CD4-positive, alpha-beta T cell (primary cell): ENCODE measurements around the gene GRIFIN. TPM values are rescaled to one million over a fixed set of nuclear protein-coding genes. Genes with fewer than 3 reads are reported as not detected.

Experiments used
- ATAC-seq: fragments of 200-7000 bp; cut with Tn5 transposase; one replicate; pipeline ENCODE4 v1.10.0; 2022; ENCODE audit warnings: mild to moderate bottlenecking; ENCODE audit not compliant: poor library complexity
- CTCF ChIA-PET: fragments of 350-600 bp; sonication (Branson Sonifier 250); formaldehyde crosslinking; loops from one replicate; lab custom pipeline; 2021; ENCODE audit warnings: antibody characterized with exemption, inconsistent platforms; lab: Charles Lee
- POLR2A ChIA-PET: fragments of 350-600 bp; sonication (Branson Sonifier 250); formaldehyde crosslinking; loops from one replicate; lab custom pipeline; 2021; ENCODE audit warnings: antibody characterized with exemption, inconsistent platforms; lab: Charles Lee
- DNase-seq, 14 experiments: peaks; one replicate each; pipeline ENCODE4 v3.0.0-alpha.2; 2013 to 2020; ENCODE audit warnings: mixed read lengths in 2 of 14
- H3K27ac ChIP-seq, 2 donors: one replicate each; pipeline versions ENCODE4 v1.5.1 to v1.7.0; 2013; ENCODE audit warnings: low read length in 2 of 2, low read depth in 1 of 2, mild to moderate bottlenecking in 1 of 2
- H3K27me3 ChIP-seq, 2 experiments: 1 replicate in 1 of 2; 2 replicates in 1 of 2; pipeline versions ENCODE4 v1.6.1 to v1.7.0; 2013; ENCODE audit warnings: low read length in 2 of 2, control low read depth in 1 of 2, mild to moderate bottlenecking in 1 of 2, moderate library complexity in 1 of 2; ENCODE audit not compliant: insufficient read depth in 2 of 2, control insufficient read depth in 1 of 2
- H3K36me3 ChIP-seq: one replicate; pipeline ENCODE4 v1.6.1; 2013; ENCODE audit warnings: low read length, control low read depth; ENCODE audit not compliant: insufficient read depth
- H3K4me1 ChIP-seq: one replicate; pipeline ENCODE4 v1.6.1; 2013; ENCODE audit warnings: low read length, control low read depth; ENCODE audit not compliant: insufficient read depth
- H3K4me3 ChIP-seq: one replicate; pipeline ENCODE4 v1.5.1; 2013; ENCODE audit warnings: mild to moderate bottlenecking, low read length, moderate library complexity
- H3K9me3 ChIP-seq, 2 experiments: 1 replicate in 1 of 2; 2 replicates in 1 of 2; pipeline versions ENCODE4 v1.6.1 to v1.7.0; 2013; ENCODE audit warnings: low read length in 2 of 2, mild to moderate bottlenecking in 2 of 2, control low read depth in 1 of 2, moderate library complexity in 1 of 2; ENCODE audit not compliant: control insufficient read depth in 1 of 2, insufficient read depth in 1 of 2
- H3K27ac Mint-ChIP-seq: one replicate; pipeline ENCODE4 v1.8.0; 2020; ENCODE audit warnings: mixed read lengths
- H3K27me3 Mint-ChIP-seq: one replicate; pipeline ENCODE4 v1.8.0; 2021; ENCODE audit warnings: mixed read lengths
- H3K36me3 Mint-ChIP-seq: one replicate; pipeline ENCODE4 v1.8.0; 2021; ENCODE audit warnings: low read depth, mixed read lengths
- H3K4me1 Mint-ChIP-seq: one replicate; pipeline ENCODE4 v1.8.0; 2021; ENCODE audit warnings: low read depth, mixed read lengths
- H3K4me3 Mint-ChIP-seq: one replicate; pipeline ENCODE4 v1.8.0; 2020; ENCODE audit warnings: mild to moderate bottlenecking, mixed read lengths
- H3K9me3 Mint-ChIP-seq: one replicate; pipeline ENCODE4 v1.8.0; 2020; ENCODE audit warnings: mixed read lengths
- intact Hi-C, 2 experiments: fragments of 100-400 bp; cut with DNase I in 1 of 2; cut with micrococcal nuclease in 1 of 2; formaldehyde crosslinking; loops; one replicate each; pipeline versions ENCODE4 v1.15.1 to v1.9.0; 2023 to 2025; cut with DNase I, micrococcal nuclease
- total RNA-seq, 174 experiments: library from RNA in 2 of 174; stranded (reverse) in 2 of 174; gene quantifications; one replicate each; pipeline ENCODE4 v1.2.3 and lab custom pipeline; 2021 to 2026
- TF ChIP-seq, protein P1 (sequence below): fragments of 200-600 bp; IDR thresholded peaks from one replicate; pipeline ENCODE4 v1.8.0; 2022; ENCODE audit warnings: antibody characterized with exemption, mild to moderate bottlenecking

GRIFIN gene
- total RNA-seq, 2 experiments from 2014 or later = not detected

GRCh38 chr7:2438186-2438585 lies 38.0 kb downstream of the GRIFIN start:
- POLR2A ChIA-PET = no interaction called here
- no peak overlapping the region for H3K4me3 ChIP-seq
- no peak for ATAC-seq
- H3K4me3 Mint-ChIP-seq = no peak overlapping the region
- peaks cover 45% of the 10 kb centered on the region for H3K36me3 Mint-ChIP-seq
- TF ChIP-seq, protein P1, sequence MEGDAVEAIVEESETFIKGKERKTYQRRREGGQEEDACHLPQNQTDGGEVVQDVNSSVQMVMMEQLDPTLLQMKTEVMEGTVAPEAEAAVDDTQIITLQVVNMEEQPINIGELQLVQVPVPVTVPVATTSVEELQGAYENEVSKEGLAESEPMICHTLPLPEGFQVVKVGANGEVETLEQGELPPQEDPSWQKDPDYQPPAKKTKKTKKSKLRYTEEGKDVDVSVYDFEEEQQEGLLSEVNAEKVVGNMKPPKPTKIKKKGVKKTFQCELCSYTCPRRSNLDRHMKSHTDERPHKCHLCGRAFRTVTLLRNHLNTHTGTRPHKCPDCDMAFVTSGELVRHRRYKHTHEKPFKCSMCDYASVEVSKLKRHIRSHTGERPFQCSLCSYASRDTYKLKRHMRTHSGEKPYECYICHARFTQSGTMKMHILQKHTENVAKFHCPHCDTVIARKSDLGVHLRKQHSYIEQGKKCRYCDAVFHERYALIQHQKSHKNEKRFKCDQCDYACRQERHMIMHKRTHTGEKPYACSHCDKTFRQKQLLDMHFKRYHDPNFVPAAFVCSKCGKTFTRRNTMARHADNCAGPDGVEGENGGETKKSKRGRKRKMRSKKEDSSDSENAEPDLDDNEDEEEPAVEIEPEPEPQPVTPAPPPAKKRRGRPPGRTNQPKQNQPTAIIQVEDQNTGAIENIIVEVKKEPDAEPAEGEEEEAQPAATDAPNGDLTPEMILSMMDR = no peak
- CTCF ChIA-PET = interaction anchor here (0.6 kb wide), 1 partner anchor 1765 kb away, joined by 3 read pairs; no protein-coding TSS in a partner anchor
- H3K9me3 ChIP-seq = peaks cover 0 to 4% of the 10 kb centered on the region in 2 experiments
- no peak overlapping the region for H3K27ac ChIP-seq
- no peaks in the 10 kb centered on the region for H3K9me3 Mint-ChIP-seq
- no peaks in the 10 kb centered on the region for H3K27me3 ChIP-seq
- H3K4me1 Mint-ChIP-seq = no peaks in the 10 kb centered on the region
- no peak for DNase-seq
- peaks cover 25% of the 10 kb centered on the region for H3K36me3 ChIP-seq
- intact Hi-C loops = no loop called here
- H3K27ac Mint-ChIP-seq = no peak overlapping the region
- H3K4me1 ChIP-seq = no peaks in the 10 kb centered on the region
- no peaks in the 10 kb centered on the region for H3K27me3 Mint-ChIP-seq

DNA sequence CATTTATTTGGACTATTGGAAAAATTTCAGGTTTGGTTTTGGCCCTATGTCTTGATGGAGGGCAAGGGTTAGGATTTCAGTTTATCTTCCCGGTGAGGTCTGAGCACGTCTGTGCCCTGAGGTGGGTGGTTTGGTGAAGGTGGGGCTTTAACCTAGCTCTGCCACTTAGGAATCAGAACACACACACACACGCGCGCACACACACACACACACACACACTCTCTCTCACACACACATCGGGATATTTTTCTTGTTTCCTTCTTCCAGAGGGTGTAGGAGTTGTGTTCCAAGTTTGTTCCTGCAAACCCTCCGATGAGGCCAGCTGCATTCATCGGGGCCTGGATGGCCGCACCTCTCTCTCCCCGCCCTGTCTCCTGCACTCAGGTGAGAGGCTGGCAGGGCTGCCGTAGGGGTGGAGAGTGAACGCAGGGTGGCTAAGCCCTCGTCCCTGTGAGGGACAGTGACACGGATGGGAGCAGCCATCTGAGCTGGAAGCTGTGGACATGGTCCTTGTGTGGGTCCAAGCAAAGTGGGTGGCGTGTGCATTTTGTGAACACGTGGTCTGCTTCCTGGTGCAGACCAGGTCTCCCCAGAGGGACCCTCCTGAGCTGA lies 38.6 kb downstream of the GRIFIN start:
- no peak overlapping the region for H3K27ac ChIP-seq
- H3K9me3 Mint-ChIP-seq = no peaks in the 10 kb centered on the region
- no peak for DNase-seq
- intact Hi-C loops = no loop called here
- H3K27ac Mint-ChIP-seq = no peak overlapping the region
- peaks cover 47% of the 10 kb centered on the region for H3K36me3 Mint-ChIP-seq
- ATAC-seq = no peak
- no peak overlapping the region for H3K4me3 Mint-ChIP-seq
- no peaks in the 10 kb centered on the region for H3K27me3 ChIP-seq
- H3K27me3 Mint-ChIP-seq = no peaks in the 10 kb centered on the region
- no peaks in the 10 kb centered on the region for H3K4me1 Mint-ChIP-seq
- TF ChIP-seq, protein P1 = no peak
- no peak overlapping the region for H3K4me3 ChIP-seq
- H3K4me1 ChIP-seq = no peaks in the 10 kb centered on the region
- peaks cover 30% of the 10 kb centered on the region for H3K36me3 ChIP-seq
- ChIA-PET CTCF (interaction anchor here (0.6 kb wide), 1 partner anchor 1765 kb away, joined by 3 read pairs; no protein-coding TSS in a partner anchor), POLR2A (no interaction called here)
- peaks cover 0 to 7% of the 10 kb centered on the region in 2 experiments for H3K9me3 ChIP-seq

DNA sequence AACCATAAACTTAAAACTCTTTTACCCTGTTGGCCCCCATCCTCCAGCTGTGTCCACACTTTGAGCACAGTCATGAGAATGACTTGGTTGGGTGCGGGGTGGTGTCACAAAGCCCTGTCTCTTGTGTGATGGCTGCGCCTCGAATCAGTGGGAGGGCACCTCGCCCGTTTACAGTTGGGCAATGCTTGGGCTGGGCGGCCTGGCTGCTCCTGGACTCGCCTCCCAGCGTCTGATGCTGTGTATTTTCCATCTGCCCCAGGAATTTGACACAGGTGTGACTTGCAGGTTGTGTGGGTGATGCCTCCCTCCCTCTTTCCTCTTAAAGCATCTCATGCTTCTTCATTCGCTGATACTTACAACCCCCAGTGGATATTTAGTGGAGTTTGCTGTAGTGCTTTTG lies 39.1 kb downstream of the GRIFIN start:
- no peak overlapping the region for H3K27ac ChIP-seq
- H3K36me3 ChIP-seq = peaks cover 35% of the 10 kb centered on the region
- no peak for ATAC-seq
- intact Hi-C loops = no loop called here
- H3K4me3 ChIP-seq = no peak overlapping the region
- no peak overlapping the region for H3K27ac Mint-ChIP-seq
- H3K27me3 Mint-ChIP-seq = no peaks in the 10 kb centered on the region
- H3K9me3 ChIP-seq = peaks cover 0 to 7% of the 10 kb centered on the region in 2 experiments
- no peaks in the 10 kb centered on the region for H3K9me3 Mint-ChIP-seq
- ChIA-PET POLR2A (no interaction called here), CTCF (no interaction called here)
- peaks cover 47% of the 10 kb centered on the region for H3K36me3 Mint-ChIP-seq
- no peaks in the 10 kb centered on the region for H3K4me1 ChIP-seq
- H3K4me1 Mint-ChIP-seq = no peaks in the 10 kb centered on the region
- H3K27me3 ChIP-seq = no peaks in the 10 kb centered on the region
- DNase-seq = no peak
- TF ChIP-seq, protein P1 = no peak
- no peak overlapping the region for H3K4me3 Mint-ChIP-seq
